Measurements from ENCODE around the gene PHRF1.
A peak's percentile ranks its signal among the peaks of the same experiment; 100 is the strongest.

The PHRF1 gene

DNA sequence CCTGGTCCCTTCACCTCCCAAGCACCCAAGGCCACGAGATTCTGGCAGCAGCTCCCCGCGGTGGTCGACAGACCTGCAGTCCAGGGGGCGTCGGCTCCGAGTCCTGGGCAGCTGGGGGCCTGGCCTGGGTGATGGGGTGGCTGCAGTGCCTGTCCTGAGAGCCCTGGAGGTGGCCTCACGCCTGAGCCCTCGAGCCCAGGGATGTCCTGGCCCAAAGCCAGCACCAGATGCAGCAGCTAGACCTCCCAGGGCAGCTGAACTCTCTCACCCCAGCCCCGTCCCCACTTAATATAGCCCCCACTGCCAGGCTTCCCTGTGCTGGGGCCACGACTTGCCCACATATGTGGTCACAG lies 22.3 kb upstream of the PHRF1 start:
- Histone ChIP-seq H3K79me2 (ENCODE audit: control insufficient read depth, insufficient read depth, low read length, unreplicated experiment) (no peaks in the 10 kb centered on the region), H3K4me1 (ENCODE audit: control insufficient read depth, insufficient read depth, low read length, unreplicated experiment) (peaks cover 4% of the 10 kb centered on the region), H3K27ac (ENCODE audit: low read depth, low read length) (no peak overlapping the region), H2AFZ (ENCODE audit: low read length, unreplicated experiment) (no peak overlapping the region), H3K4me3 (ENCODE audit: low read depth, low read length) (no peak overlapping the region), H3K27me3 (ENCODE audit: insufficient read depth, low read length) (peaks cover 43% of the 10 kb centered on the region), H3K36me3 (ENCODE audit: insufficient read depth, low read length) (no peaks in the 10 kb centered on the region)

DNA sequence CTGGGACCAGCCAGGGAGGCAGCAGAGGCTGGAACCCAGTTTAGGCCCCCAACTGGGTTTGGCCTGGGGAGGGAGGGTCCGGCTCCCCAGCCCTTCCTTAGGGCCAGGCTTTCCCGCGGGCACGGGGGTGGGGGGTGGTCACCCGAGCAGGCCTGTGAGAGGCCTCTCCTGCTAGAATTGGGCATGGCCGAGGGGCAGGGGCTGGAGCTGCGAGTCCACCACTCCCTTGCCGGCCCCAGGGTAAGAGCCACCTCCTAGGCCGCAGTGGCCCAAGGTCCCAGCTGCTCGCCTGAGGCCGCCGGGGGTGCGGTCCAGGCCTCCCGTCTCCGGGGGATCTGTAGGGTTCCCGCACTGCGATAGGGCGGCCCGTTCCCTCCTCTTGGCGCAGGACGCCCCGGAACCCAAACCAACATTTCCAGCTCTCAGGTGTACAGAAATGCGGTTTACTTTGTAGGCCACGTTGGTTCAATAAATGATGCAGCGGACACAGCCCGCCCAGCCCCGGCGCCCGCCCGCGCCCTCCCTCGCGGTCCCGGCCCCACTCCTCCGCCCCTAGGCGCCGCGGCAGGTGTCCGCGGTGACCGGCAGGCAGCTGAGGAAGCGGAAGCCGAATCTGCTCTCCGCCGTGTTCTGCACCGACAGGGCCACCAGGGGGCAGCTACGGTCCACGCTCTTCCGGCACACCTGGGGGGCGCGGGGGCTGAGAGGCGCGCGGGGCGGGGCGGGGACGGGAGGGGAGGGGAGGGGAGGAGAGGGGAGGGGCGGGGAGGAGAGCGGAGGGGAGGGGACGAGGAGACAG lies 21.6 kb upstream of the PHRF1 start:
- Histone ChIP-seq H3K27me3 (ENCODE audit: insufficient read depth, low read length) (peaks cover 43% of the 10 kb centered on the region), H3K4me3 (ENCODE audit: low read depth, low read length) (peak overlapping the region; percentile 25; the same call in 1 of the 2 replicates), H3K36me3 (ENCODE audit: insufficient read depth, low read length) (no peaks in the 10 kb centered on the region), H3K27ac (ENCODE audit: low read depth, low read length) (no peak overlapping the region), H3K79me2 (ENCODE audit: control insufficient read depth, insufficient read depth, low read length, unreplicated experiment) (no peaks in the 10 kb centered on the region), H3K4me1 (ENCODE audit: control insufficient read depth, insufficient read depth, low read length, unreplicated experiment) (peaks cover 4% of the 10 kb centered on the region), H2AFZ (ENCODE audit: low read length, unreplicated experiment) (no peak overlapping the region)

DNA sequence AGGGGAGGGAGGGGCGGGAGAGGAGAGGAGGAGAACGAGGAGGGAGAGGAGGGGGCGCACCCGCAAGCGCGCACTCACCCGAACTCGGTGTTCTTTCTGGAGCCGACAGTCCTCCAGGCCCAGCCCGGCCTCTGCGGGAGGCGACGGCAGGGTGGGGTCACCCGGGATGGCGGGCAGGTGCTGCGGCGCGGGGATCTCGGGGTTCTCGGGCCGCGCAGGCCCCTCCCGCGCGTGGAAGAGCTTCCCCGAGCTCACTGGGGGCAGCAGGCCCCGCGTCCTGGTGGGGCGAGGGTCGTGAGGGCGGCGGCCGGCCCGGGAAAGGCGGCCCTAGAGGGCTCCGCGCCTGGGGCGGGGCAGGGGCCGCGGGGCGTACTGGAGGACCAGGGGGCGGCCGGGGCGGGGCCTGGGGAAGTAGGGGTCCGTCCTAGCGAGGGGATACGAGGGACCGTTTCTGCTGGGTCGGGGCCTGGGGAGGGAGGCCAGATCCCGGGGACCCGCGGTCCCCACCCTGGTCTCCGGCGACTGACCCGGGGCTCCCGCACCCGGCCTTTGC lies 21.0 kb upstream of the PHRF1 start:
- peaks cover 43% of the 10 kb centered on the region for H3K27me3 ChIP-seq (ENCODE audit: insufficient read depth, low read length)
- H3K4me3 ChIP-seq (ENCODE audit: low read depth, low read length) = no peak overlapping the region
- H3K27ac ChIP-seq (ENCODE audit: low read depth, low read length) = no peak overlapping the region
- no peak overlapping the region for H2AFZ ChIP-seq (ENCODE audit: low read length, unreplicated experiment)
- peaks cover 4% of the 10 kb centered on the region for H3K4me1 ChIP-seq (ENCODE audit: control insufficient read depth, insufficient read depth, low read length, unreplicated experiment)
- no peaks in the 10 kb centered on the region for H3K36me3 ChIP-seq (ENCODE audit: insufficient read depth, low read length)
- no peaks in the 10 kb centered on the region for H3K79me2 ChIP-seq (ENCODE audit: control insufficient read depth, insufficient read depth, low read length, unreplicated experiment)

DNA sequence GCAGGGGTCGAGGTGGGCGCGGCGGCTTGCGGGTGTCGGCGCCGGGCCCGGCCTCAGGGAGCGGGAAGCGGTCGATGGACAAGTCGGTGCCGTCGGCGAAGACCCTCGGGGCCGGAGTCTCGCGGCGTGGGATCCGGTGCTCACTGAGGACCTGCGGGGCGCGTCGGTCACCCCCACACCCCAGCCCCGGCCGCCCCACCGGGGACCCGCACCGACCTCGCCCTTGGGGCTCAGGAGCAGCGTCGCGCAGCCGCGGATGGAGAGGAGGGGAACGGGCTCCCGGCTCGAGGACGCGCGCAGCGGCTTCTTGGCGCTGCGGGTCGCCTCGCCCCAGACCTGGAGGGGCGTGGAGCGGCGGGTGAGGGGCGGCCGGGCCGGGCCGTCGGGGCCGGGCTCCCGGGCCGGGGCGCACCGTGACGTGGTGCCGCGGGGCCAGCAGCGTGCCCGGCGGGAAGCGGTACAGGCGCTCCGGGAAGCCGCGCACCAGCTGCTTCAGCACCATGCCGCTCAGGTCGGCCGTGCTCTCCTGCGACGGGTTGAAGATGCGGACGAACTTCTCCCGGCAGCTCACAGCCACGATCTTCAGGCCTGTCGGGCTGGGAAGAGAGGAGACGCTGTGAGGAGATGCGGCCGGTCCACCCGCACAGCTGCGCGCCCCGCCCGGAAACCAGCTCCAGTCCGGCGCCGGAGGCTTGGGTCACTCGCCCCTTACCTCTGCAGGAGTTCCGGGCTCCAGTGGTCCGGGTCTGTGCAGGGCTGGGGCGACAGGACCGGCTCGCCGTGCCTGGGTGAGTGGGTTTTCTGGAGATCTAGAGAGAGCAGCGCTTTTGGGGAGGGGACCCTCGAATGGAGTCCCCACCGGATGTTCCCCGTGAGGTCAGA lies 20.2 kb upstream of the PHRF1 start:
- no peak overlapping the region for H2AFZ ChIP-seq (ENCODE audit: low read length, unreplicated experiment)
- no peak overlapping the region for H3K27ac ChIP-seq (ENCODE audit: low read depth, low read length)
- peaks cover 43% of the 10 kb centered on the region for H3K27me3 ChIP-seq (ENCODE audit: insufficient read depth, low read length)
- H3K79me2 ChIP-seq (ENCODE audit: control insufficient read depth, insufficient read depth, low read length, unreplicated experiment) = no peaks in the 10 kb centered on the region
- H3K4me1 ChIP-seq (ENCODE audit: control insufficient read depth, insufficient read depth, low read length, unreplicated experiment) = peaks cover 4% of the 10 kb centered on the region
- no peak overlapping the region for H3K4me3 ChIP-seq (ENCODE audit: low read depth, low read length)
- no peaks in the 10 kb centered on the region for H3K36me3 ChIP-seq (ENCODE audit: insufficient read depth, low read length)

- H3K4me1 ChIP-seq (ENCODE audit: control insufficient read depth, insufficient read depth, low read length, unreplicated experiment) = peaks cover 7% of the 10 kb centered on the region
- H2AFZ ChIP-seq (ENCODE audit: low read length, unreplicated experiment) = no peak overlapping the region
- no peaks in the 10 kb centered on the region for H3K79me2 ChIP-seq (ENCODE audit: control insufficient read depth, insufficient read depth, low read length, unreplicated experiment)
- H3K27ac ChIP-seq (ENCODE audit: low read depth, low read length) = no peak overlapping the region
- H3K27me3 ChIP-seq (ENCODE audit: insufficient read depth, low read length) = peaks cover 43% of the 10 kb centered on the region
- H3K36me3 ChIP-seq (ENCODE audit: insufficient read depth, low read length) = no peaks in the 10 kb centered on the region
- no peak overlapping the region for H3K4me3 ChIP-seq (ENCODE audit: low read depth, low read length)
Observed at GRCh38 chr11:556662-557256, 19.5 kb upstream of the PHRF1 start.

DNA sequence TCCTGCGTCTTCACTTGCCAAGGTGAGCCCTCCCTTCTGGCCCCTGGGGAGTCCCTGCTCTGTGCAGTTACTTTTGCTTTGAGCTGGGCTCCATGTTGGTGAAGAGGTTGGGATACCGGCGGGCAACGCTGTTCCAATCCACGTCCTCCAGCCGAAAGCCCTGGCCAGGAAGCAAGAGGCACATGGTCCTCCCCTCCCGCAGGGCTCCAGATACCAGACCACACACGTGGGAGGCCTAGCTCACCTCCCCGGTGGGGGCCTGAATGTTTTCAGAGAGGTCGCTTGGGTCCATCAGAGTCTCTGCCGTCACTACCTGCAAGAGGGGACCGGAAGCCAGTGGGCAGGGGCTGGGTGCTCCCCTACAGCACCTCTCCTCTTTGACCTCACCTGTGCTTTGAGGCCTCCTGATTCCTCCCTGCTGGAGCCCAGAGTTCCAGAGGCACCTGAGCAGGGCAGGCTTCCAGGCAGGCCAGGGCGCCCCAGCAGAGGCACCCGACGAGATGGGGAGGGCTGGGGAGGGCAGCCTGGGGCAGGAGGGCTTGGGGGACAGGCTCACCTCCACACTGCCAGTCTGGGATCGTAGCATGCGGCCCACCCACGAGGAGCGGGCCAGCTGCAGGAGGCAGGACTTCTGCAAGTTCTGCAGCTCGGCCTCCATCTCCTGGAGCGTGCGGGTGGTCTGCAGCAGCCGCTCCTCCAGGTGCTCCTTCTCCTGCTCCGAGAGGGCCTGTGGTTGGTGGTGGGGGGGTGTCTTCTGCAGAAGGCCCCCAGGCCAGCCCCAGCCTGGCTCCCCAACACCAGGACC lies 18.7 kb upstream of the PHRF1 start:
- Histone ChIP-seq H3K4me1 (ENCODE audit: control insufficient read depth, insufficient read depth, low read length, unreplicated experiment) (peaks cover 5% of the 10 kb centered on the region), H3K27me3 (ENCODE audit: insufficient read depth, low read length) (peaks cover 43% of the 10 kb centered on the region)

GRCh38 chr11:558503-558902 lies 17.8 kb upstream of the PHRF1 start:
- peaks cover 5% of the 10 kb centered on the region for H3K4me1 ChIP-seq (ENCODE audit: control insufficient read depth, insufficient read depth, low read length, unreplicated experiment)
- H3K36me3 ChIP-seq (ENCODE audit: insufficient read depth, low read length) = no peaks in the 10 kb centered on the region
- no peak overlapping the region for H2AFZ ChIP-seq (ENCODE audit: low read length, unreplicated experiment)
- no peak overlapping the region for H3K27ac ChIP-seq (ENCODE audit: low read depth, low read length)
- H3K27me3 ChIP-seq (ENCODE audit: insufficient read depth, low read length) = peaks cover 43% of the 10 kb centered on the region
- H3K79me2 ChIP-seq (ENCODE audit: control insufficient read depth, insufficient read depth, low read length, unreplicated experiment) = no peaks in the 10 kb centered on the region
- no peak overlapping the region for H3K4me3 ChIP-seq (ENCODE audit: low read depth, low read length)

More for the DNA sequence above, 18.7 kb upstream of the PHRF1 start:
- Histone ChIP-seq H3K27ac (ENCODE audit: low read depth, low read length) (no peak overlapping the region), H3K36me3 (ENCODE audit: insufficient read depth, low read length) (no peaks in the 10 kb centered on the region), H2AFZ (ENCODE audit: low read length, unreplicated experiment) (no peak overlapping the region), H3K4me3 (ENCODE audit: low read depth, low read length) (no peak overlapping the region), H3K79me2 (ENCODE audit: control insufficient read depth, insufficient read depth, low read length, unreplicated experiment) (no peaks in the 10 kb centered on the region)

DNA sequence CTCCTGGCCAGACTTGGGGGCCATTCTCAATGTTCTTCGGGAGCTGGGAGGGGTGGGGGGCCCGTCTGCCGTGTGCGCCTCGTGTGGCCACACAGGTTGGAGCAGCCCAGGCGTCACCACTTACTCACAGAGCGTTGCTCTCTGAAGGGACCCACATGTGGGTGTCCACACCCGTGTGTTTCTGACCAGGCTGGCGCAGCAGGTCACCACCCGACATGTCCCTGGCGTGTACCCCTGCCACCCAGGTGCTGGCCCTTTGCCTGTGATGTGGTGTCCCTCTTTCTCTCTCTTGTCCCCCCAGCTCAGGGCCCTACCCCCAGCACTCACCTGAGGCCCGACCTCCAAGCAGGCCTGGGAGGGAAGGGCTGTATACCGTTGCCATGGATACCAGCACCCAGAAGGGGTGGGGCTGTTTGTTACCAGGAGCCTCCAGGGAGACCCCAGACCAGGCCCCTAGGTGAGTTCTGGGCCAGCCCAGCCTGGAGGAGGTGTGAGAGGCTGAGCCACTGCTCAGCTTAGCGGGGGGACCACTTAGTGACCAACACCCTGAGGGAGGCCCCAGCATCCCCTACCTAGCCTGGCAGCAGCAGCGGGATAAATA lies 17.1 kb upstream of the PHRF1 start:
- H3K27ac ChIP-seq (ENCODE audit: low read depth, low read length) = no peak overlapping the region
- no peak overlapping the region for H2AFZ ChIP-seq (ENCODE audit: low read length, unreplicated experiment)
- H3K36me3 ChIP-seq (ENCODE audit: insufficient read depth, low read length) = no peaks in the 10 kb centered on the region
- H3K4me1 ChIP-seq (ENCODE audit: control insufficient read depth, insufficient read depth, low read length, unreplicated experiment) = peaks cover 5% of the 10 kb centered on the region
- H3K79me2 ChIP-seq (ENCODE audit: control insufficient read depth, insufficient read depth, low read length, unreplicated experiment) = no peaks in the 10 kb centered on the region
- no peak overlapping the region for H3K4me3 ChIP-seq (ENCODE audit: low read depth, low read length)
- peaks cover 41% of the 10 kb centered on the region for H3K27me3 ChIP-seq (ENCODE audit: insufficient read depth, low read length)

DNA sequence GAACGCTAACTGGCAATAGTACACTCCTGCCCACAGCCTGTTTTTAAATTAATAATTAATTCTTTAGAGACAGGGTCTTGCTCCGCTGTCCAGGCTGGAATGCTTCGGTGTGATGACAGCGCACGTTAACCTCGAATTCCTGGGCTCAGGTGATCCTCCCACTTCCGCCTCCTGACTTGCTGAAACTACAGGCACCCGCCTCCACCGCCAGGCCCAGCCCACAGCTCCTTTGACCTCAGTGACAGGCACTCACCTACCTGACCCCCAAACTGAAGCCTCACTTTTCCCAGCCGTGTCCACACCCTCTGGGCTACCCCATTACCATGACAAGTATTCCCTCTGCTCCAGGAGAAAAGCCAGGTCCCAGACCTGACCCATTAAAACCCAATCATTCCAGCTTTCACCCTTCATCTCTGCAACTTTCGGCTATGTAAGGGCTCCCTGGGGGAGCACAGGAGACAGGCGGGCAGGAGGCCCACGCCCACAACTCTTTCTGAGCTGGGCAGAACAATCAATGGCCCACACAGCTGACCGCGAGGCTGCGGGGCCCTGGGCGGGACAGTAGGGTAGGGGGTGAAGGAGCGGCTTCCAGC lies 16.5 kb upstream of the PHRF1 start:
- Histone ChIP-seq H3K79me2 (ENCODE audit: control insufficient read depth, insufficient read depth, low read length, unreplicated experiment) (no peaks in the 10 kb centered on the region), H3K36me3 (ENCODE audit: insufficient read depth, low read length) (no peaks in the 10 kb centered on the region), H3K27me3 (ENCODE audit: insufficient read depth, low read length) (peaks cover 35% of the 10 kb centered on the region), H2AFZ (ENCODE audit: low read length, unreplicated experiment) (no peak overlapping the region), H3K27ac (ENCODE audit: low read depth, low read length) (no peak overlapping the region), H3K4me1 (ENCODE audit: control insufficient read depth, insufficient read depth, low read length, unreplicated experiment) (peaks cover 5% of the 10 kb centered on the region), H3K4me3 (ENCODE audit: low read depth, low read length) (peak overlapping the region; percentile 92)

All from ACC112 (cell line).